ENCODE data around the gene BMP4. TPM values are rescaled to one million over a fixed set of nuclear protein-coding genes. Genes with fewer than 3 reads are reported as not detected.
A peak's percentile ranks its signal among the peaks of the same experiment; 100 is the strongest.
"Not testable (repeated sequence)": the region's sequence is repeated elsewhere in the genome, so short reads cannot be mapped to it uniquely, and the experiment has no call there.

Gene BMP4
- total RNA-seq: 0.41 TPM

DNA sequence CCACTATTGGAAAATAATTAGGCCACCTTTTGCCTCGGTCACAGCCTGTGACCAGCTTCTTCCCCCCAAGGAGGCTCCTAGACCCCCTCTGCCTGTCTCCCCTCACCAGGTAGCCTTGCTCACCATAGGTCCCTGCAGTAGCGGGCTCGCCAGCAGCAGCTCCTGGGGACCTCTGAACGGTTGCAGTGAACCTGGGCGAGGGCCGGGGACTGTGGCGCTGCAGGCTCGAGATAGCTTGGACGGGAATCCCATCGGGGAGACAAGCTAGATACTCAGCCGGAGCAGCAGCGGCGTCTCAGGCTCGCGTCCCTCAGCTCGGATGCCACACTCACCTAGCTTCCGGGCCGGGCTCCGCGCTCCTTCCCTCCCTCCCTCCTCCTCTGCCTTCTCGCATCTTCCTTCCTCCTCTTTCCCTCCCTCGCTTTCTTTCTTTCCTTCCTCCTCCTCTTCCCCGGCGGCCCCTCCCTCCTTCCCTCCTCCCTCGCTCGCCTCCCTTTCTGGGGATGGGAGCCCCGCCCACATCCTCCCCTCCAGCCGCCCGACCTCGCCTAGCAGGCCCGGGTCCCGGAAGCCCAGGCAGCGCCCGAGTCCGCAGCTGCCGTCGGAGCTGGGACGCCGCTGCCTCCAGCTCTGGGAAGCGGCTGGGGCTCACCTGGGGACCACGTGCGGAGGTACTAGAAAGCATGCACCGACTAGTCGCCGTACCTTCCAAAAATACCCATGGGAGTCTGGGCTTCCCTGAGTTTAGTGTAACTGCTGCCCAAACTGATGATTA, at the start of gene BMP4:
Gene BMP4 (minus strand): TSS at position 399 of the 775 bp plus-strand sequence. CDS start 4,603 bp downstream, outside the sequence.
- FAIRE-seq (no peak), DNase-seq (ENCODE audit: low spot score in 2 of 2) (no peak)

- FAIRE-seq (no peak), DNase-seq (ENCODE audit: low spot score in 2 of 2) (no peak)
Measured at GRCh38 chr14:54003064-54003463, 46.4 kb upstream of the BMP4 start.

- no peak for DNase-seq (ENCODE audit: low spot score in 2 of 2)
- FAIRE-seq: no peak
Measured at GRCh38 chr14:54002653-54003052, 46.0 kb upstream of the BMP4 start.

DNA sequence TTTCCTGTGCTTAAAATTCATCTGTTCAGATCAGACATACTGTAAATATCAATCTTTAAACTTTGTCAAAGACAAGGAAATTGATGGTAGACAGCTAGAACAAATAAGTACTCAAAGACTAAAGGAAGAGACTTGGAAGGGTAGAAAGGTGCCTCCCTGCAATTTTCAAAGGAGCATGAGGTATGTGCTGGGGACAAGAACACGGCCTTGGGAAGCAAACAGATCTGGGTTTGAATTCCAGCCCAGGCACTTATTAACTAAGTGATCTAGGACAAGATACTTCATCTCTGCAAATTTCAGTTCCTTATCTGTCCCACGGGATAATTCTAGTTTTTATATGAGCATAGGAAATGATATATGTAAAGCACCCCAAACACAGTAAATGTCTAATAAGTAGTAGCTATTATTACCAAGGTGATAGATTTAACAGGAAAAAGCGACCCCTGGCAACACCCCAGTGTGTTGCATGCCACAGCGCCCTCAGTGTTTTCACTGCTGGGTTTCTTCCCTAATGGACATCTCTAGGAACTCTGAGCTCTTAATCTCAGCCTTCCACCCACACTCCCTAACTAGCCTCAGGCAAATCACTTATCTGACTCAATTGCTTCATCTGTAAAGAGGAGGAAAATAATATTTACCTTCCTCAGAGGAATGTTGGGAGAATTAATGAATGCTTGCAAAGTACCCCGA, 44.7 kb upstream of the BMP4 start:
- DNase-seq (ENCODE audit: low spot score in 2 of 2) (no peak), FAIRE-seq (no peak)

DNA sequence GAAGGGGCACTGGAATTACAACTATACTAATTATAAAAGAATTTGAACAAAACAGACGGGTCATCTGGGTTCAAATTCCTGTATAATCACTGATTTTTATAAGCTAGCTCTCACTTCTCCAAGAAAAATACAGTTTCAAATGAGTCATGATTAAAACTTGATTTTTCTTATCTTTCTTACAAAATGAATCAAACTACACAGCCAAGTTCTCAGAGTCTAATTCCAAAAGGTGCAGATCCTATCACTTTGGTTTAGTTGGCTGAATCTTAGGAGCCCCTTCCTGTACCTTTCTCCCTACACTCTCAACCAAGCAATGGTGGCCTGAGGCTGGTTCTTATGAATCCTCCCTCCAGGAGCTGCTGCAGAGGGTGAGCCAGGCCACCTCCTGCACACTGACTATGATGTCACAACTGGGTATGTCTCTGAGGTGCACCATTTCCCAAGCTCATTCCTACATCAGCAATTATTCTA, 43.8 kb upstream of the BMP4 start:
- FAIRE-seq: no peak
- DNase-seq (ENCODE audit: low spot score in 2 of 2): no peak

GRCh38 chr14:53999061-53999488, 42.5 kb upstream of the BMP4 start:
- no peak for DNase-seq (ENCODE audit: low spot score in 2 of 2)
- no peak for FAIRE-seq

DNA sequence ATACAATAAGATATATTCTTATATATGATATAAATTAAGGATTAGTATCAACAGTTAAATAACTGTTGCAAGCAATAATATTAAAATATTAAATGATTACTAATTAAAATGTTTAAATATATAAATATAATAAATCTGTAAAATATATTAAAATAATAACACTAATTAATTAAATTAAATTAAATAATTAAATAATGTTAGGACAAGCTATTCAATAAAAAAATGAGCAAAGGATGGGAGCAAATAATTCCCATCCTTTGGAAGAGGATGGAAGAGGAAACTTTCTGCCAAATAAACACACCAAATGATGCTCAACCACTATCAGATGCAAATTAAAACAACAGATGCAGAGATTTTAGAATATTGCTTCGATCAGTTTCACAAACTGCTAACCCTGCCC, 39.4 kb upstream of the BMP4 start:
- peak; percentile 98 for FAIRE-seq

GRCh38 chr14:53993920-53994607, 37.4 kb upstream of the BMP4 start:
- FAIRE-seq (no peak), DNase-seq (ENCODE audit: low spot score in 2 of 2) (no peak)

More for the DNA sequence above, 39.4 kb upstream of the BMP4 start:
- no peak for DNase-seq (ENCODE audit: low spot score in 2 of 2)

DNA sequence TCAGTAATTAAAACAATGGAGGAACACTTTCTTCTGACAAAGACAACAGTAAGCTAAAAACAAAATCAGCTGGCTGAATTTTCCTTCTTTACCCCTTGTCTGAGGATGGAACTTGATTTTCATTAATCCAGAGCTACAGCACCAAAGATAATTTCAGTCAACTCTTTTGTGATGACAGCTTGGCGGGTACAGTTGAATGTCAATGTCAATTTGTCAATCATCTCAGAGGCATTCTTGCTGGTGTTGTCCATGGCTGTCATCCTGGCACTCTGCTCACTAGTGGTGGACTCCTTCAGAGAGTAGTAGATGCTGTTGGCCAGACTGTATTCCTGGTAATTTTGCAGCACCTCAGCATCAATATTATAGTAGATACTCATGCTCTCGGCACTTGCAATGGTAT, 34.4 kb upstream of the BMP4 start:
- FAIRE-seq: no peak
- no peak for DNase-seq (ENCODE audit: low spot score in 2 of 2)

DNA sequence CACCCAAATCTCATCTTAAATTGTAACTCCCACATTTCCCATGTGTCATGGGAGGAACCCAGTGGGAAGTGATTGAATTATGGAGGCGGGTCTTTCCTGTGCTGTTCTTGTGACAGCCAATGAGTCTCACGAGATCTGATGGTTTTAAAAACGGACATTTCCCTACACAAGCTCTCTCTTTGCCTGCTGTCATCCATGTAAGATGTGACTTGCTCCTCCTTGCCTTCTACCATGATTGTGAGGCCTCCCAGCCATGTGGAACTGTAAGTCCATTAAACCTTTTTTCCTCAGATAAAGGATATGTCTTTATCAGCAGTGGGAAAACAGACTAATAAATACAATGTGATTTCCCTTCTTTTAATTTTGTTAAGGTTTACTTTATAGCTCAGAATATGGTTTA, 30.1 kb upstream of the BMP4 start:
- not testable (repeated sequence) for FAIRE-seq

GRCh38 chr14:53984958-53985357, 28.3 kb upstream of the BMP4 start:
- FAIRE-seq; DNase-seq (ENCODE audit: low spot score in 2 of 2): not testable (repeated sequence)

More for the DNA sequence above, 30.1 kb upstream of the BMP4 start:
- DNase-seq (ENCODE audit: low spot score in 2 of 2): not testable (repeated sequence)

DNA sequence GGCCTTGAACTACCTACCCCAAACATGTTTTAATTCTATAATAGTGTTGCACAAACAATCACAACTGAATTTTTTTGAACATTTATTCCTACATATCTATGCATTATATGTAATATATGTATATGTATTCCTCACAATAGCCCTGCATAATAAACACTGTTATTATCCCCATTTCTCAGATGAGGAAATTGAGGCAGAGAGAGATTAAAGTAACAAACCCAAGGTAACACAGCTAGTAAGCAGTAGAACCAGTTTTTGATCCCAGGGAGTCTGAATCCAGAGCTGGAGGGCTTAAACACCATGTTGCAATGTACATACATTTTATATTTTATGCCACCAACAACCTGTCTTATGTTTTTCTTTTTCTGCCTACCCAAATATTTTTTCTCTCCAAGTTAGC, 26.5 kb upstream of the BMP4 start:
- no peak for DNase-seq (ENCODE audit: low spot score in 2 of 2)
- FAIRE-seq: no peak

DNA sequence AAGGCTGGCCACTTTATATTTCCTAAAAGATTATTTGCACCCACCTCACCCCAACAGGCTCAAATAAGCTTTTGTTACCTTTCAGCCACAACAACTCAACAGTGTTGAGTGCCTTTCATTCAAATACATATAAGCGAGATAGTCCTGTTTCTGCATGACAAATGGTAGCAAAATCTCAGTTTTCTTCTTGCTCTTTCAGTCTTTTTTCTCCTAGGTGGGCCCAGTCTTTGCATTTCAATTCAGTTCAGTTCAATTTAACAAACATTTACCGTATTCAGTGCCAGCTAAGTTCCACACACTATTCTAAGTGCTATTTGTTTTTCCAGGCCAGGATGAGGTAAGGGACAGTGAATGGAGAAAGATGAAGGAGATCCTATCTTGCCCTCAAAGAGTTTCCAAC, 25.9 kb upstream of the BMP4 start:
- DNase-seq (ENCODE audit: low spot score in 2 of 2) (no peak), FAIRE-seq (no peak)

DNA sequence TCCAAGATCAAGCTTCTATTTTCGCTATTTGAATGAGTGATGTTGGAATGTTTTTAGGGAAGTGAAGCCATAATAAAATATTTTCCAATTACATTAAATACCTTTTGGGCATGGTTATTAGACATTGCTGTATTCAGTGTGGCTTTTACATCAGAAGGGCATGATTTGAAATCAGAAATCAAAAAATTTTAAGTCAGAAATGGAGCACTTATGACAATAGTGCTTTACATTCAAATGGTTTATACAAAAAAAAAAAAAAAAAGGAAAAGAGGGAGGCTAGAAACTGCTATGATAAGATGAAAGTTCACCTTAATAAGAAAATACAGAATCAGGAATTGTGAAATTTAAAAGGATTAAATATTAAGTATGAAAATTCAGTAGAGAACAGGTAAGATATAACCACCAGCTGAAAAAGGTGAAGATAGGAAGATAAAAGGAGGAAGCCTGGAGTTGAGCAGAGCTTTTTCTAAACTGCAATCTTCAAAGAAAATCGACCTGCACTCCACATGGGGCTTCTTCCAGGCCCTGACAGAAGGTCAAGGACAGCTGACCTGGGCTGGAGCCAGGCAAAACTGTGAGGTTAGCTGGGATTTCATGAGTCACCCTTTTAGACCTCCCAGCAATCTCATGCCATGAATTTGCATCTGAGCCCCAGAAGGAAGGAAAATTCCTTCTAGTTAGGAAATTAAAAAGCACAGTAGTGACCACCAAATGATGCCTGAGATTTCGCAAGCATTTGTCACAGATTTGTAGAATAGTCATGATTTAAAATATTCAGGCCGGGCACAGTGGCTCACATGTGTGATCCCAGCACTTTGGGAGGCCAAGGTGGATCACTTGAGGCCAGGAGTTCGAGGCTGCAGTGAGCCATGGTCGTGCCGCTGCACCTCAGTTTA, 23.4 kb upstream of the BMP4 start:
- DNase-seq (ENCODE audit: low spot score in 2 of 2): no peak
- no peak for FAIRE-seq

DNA sequence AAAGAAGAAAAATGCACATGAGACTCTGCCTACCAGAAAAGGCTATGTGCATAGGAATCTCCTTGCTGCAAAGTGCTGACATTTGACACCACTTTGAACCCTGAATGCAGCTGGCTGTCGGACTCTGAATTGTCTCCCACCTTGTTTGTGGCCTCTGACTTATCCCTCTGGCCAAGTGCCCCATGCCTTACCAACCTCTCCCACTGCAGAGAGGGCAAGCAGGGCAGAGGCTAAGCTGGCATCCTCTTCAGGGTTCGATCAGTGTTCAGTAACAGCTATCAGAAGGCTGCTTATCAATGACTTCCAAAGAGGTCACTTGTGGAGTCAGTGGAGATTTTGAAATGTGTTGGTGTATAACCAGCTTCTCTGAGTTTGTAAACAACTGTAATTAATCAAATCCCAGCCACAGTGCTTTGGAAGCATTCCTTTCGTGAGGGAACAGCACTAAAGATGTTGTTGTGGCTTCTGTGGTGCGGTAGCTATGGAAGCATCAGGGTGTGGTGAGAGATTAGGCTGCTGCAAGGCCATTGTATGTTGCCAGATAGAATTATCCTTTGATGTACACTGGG, 22.6 kb upstream of the BMP4 start:
- no peak for DNase-seq (ENCODE audit: low spot score in 2 of 2)
- no peak for FAIRE-seq

GRCh38 chr14:53978194-53978593, 21.6 kb upstream of the BMP4 start:
- FAIRE-seq (no peak), DNase-seq (ENCODE audit: low spot score in 2 of 2) (no peak)

DNA sequence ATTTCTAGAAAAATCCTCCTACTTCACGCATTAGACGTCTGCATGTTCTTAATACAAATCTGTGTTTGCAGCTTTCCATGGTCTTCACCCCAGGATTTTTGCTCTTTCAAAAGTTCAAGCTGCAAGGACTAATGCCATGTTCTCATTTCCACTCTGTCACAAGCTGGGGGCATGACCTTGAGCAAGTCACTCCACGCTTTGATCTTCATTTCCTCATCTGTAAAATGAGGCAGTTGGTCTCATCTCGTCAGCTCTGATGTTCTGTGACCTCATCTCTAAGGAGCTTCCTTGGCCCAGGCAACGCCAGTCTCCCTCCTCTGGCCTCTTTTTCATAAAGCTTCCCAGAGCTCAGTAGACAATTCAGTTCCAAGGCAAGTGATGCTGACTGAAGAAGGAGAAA, 18.8 kb upstream of the BMP4 start:
- no peak for FAIRE-seq
- DNase-seq (ENCODE audit: low spot score in 2 of 2): no peak

DNA sequence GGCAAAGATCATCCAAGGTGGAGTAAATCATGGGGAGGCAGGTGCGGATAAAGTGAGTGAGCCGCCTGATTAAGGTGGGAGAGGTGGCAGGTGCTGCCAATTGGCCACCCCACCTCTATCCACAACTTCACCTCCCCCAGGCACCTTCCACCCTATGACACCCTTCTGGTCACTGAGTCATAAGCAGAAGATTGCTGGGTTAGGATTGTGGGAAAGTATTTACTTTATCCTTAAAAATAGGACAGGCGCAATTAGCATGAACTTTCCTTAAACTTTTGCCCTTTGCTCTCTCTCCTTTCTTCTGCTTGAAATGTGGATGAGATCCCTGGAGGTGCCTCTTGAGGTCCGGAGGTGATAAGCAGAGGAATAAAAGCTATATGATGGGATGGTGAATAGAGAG, 14.9 kb upstream of the BMP4 start:
- DNase-seq (ENCODE audit: low spot score in 2 of 2) (no peak), FAIRE-seq (no peak)

- DNase-seq (ENCODE audit: low spot score in 2 of 2): no peak
- no peak for FAIRE-seq
Measured at GRCh38 chr14:53969326-53969725, 12.7 kb upstream of the BMP4 start.

DNA sequence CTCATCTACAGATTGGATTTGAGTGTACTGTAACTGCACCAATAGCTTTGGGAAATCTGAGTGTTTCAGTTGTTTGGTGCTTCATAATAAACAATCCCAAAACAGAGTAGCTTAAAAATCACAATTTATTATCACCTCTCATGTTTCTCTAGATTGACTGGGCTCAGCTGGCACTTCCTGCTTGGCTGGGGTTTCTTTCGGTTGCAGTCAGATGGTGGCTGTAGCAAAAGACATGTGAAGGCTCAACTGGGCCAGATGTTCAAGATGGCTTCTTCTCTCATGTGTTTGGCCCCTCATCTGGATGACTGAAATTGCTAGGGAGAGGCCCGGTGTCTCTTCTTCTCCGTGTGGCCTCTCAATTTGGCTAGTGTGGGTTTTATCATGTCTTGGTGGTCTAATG, 12.1 kb upstream of the BMP4 start:
- DNase-seq (ENCODE audit: low spot score in 2 of 2) (no peak), FAIRE-seq (no peak)

Data from frontal cortex (tissue), 4 donors.